H9 (cell line): ENCODE data around the gene MYO15A. TPM values are rescaled to one million over a fixed set of nuclear protein-coding genes. Genes with fewer than 3 reads are reported as not detected.
A peak's percentile ranks its signal among the peaks of the same experiment; 100 is the strongest.

ENCODE experiments used
- DNase-seq: peaks from one replicate; pipeline ENCODE4 v3.0.0-alpha.2; 2017
- H2AFZ ChIP-seq: one replicate; pipeline ENCODE4 v1.6.1; 2013; ENCODE audit warnings: mild to moderate bottlenecking, low read length, control low read depth, moderate library complexity
- H2AK5ac ChIP-seq: 2 replicates; pipeline ENCODE4 v1.6.1; 2013; ENCODE audit warnings: low read length, control low read depth, mixed read lengths; ENCODE audit not compliant: insufficient read length
- H2BK120ac ChIP-seq: one replicate; pipeline ENCODE4 v1.6.1; 2013; ENCODE audit warnings: low read depth, mild to moderate bottlenecking, low read length, control low read depth, inconsistent platforms; ENCODE audit not compliant: poor library complexity, severe bottlenecking
- H2BK12ac ChIP-seq: 2 replicates; pipeline ENCODE4 v1.6.1; 2013; ENCODE audit warnings: low read length, control low read depth, mixed read lengths, low read depth; ENCODE audit not compliant: insufficient read length
- H2BK15ac ChIP-seq: 2 replicates; pipeline ENCODE4 v1.6.1; 2013; ENCODE audit warnings: low read depth, low read length, control low read depth
- H2BK20ac ChIP-seq: one replicate; pipeline ENCODE4 v1.6.1; 2013; ENCODE audit warnings: low read depth, mild to moderate bottlenecking, low read length, control low read depth, inconsistent platforms; ENCODE audit not compliant: poor library complexity, severe bottlenecking
- H2BK5ac ChIP-seq: 2 replicates; pipeline ENCODE4 v1.6.1; 2013; ENCODE audit warnings: low read length, control low read depth, mixed read lengths; ENCODE audit not compliant: insufficient read length
- H3K14ac ChIP-seq: 2 replicates; pipeline ENCODE4 v1.6.1; 2013; ENCODE audit warnings: low read length, control low read depth; ENCODE audit not compliant: insufficient read depth
- H3K18ac ChIP-seq: 2 replicates; pipeline ENCODE4 v1.6.1; 2013; ENCODE audit warnings: low read depth, mild to moderate bottlenecking, mixed read lengths, low read length, control low read depth; ENCODE audit not compliant: insufficient read length
- H3K23ac ChIP-seq: 2 replicates; pipeline ENCODE4 v1.6.1; 2013; ENCODE audit warnings: low read length, control low read depth, mixed read lengths, low read depth; ENCODE audit not compliant: insufficient read length
- H3K23me2 ChIP-seq: 2 replicates; pipeline ENCODE4 v1.6.1; 2013; ENCODE audit warnings: low read depth, mild to moderate bottlenecking, mixed read lengths, low read length, control low read depth; ENCODE audit not compliant: insufficient read length, poor library complexity, severe bottlenecking
- H3K27ac ChIP-seq: 2 replicates; pipeline ENCODE4 v1.5.1; 2013; ENCODE audit warnings: low read length, control low read depth, mixed read lengths, low read depth; ENCODE audit not compliant: insufficient read length
- H3K27me3 ChIP-seq: 2 replicates; pipeline ENCODE4 v1.6.1; 2013; ENCODE audit warnings: low read length, control low read depth, inconsistent platforms; ENCODE audit not compliant: insufficient read depth
- H3K4ac ChIP-seq: 2 replicates; pipeline ENCODE4 v1.6.1; 2013; ENCODE audit warnings: low read depth, mild to moderate bottlenecking, control low read depth, inconsistent platforms, low read length, moderate library complexity
- H3K4me1 ChIP-seq: 2 replicates; pipeline ENCODE4 v1.6.1; 2013; ENCODE audit warnings: low read length, control low read depth, inconsistent platforms; ENCODE audit not compliant: insufficient read depth
- H3K4me2 ChIP-seq: 2 replicates; pipeline ENCODE4 v1.6.1; 2013; ENCODE audit warnings: low read length, control low read depth, mixed read lengths; ENCODE audit not compliant: insufficient read length, insufficient read depth
- H3K56ac ChIP-seq: 2 replicates; pipeline ENCODE4 v1.6.1; 2013; ENCODE audit warnings: low read depth, mild to moderate bottlenecking, mixed read lengths, low read length, control low read depth; ENCODE audit not compliant: insufficient read length
- H3K79me1 ChIP-seq: 2 replicates; pipeline ENCODE4 v1.6.1; 2013; ENCODE audit warnings: low read depth, mild to moderate bottlenecking, moderate library complexity, low read length, control low read depth, inconsistent platforms; ENCODE audit not compliant: insufficient read depth, poor library complexity, severe bottlenecking
- H3K79me2 ChIP-seq: 2 replicates; pipeline ENCODE4 v1.6.1; 2013; ENCODE audit warnings: low read length, control low read depth, inconsistent platforms; ENCODE audit not compliant: insufficient read depth
- H3K9ac ChIP-seq: 2 replicates; pipeline ENCODE4 v1.6.1; 2013; ENCODE audit warnings: low read length, control low read depth, mixed read lengths; ENCODE audit not compliant: insufficient read length; ENCODE audit errors: extremely low read depth
- H3K9me3 ChIP-seq: one replicate; pipeline ENCODE4 v1.6.1; 2013; ENCODE audit warnings: low read depth, low read length, inconsistent platforms; ENCODE audit not compliant: control insufficient read depth
- H3T11ph ChIP-seq: one replicate; pipeline ENCODE4 v1.6.1; 2013; ENCODE audit warnings: mild to moderate bottlenecking, low read length, control low read depth, inconsistent platforms
- H4K20me1 ChIP-seq: one replicate; pipeline ENCODE4 v1.6.1; 2013; ENCODE audit not compliant: control insufficient read depth, insufficient read length, insufficient read depth
- H4K5ac ChIP-seq: 2 replicates; pipeline ENCODE4 v1.6.1; 2013; ENCODE audit warnings: low read depth, mild to moderate bottlenecking, mixed read lengths, low read length, control low read depth; ENCODE audit not compliant: insufficient read length
- H4K8ac ChIP-seq: replicated peaks from 2 replicates; pipeline ENCODE4 v1.6.1; 2013; ENCODE audit warnings: low read length, control low read depth, mixed read lengths, low read depth; ENCODE audit not compliant: insufficient read length
- H4K91ac ChIP-seq: 2 replicates; pipeline ENCODE4 v1.6.1; 2013; ENCODE audit warnings: low read depth, mild to moderate bottlenecking, moderate library complexity, mixed read lengths, low read length, control low read depth; ENCODE audit not compliant: insufficient read length
- H3K27ac Mint-ChIP-seq, 3 experiments: 2 replicates in 2 of 3; 3 replicates in 1 of 3; pipeline ENCODE4 v1.8.0; 2020 to 2021; ENCODE audit warnings: mixed read lengths in 3 of 3, mild to moderate bottlenecking in 1 of 3, moderate library complexity in 1 of 3
- H3K27me3 Mint-ChIP-seq: 2 replicates; pipeline ENCODE4 v1.8.0; 2021; ENCODE audit warnings: low read depth, mild to moderate bottlenecking, moderate library complexity, mixed read lengths
- H3K36me3 Mint-ChIP-seq, 3 experiments: 2 replicates in 2 of 3; 3 replicates in 1 of 3; pipeline ENCODE4 v1.8.0; 2020 to 2021; ENCODE audit warnings: low read depth in 3 of 3, mixed read lengths in 3 of 3; ENCODE audit not compliant: insufficient read depth in 1 of 3
- H3K4me1 Mint-ChIP-seq, 2 experiments: 2 replicates each; pipeline ENCODE4 v1.8.0; 2020; ENCODE audit warnings: mixed read lengths in 2 of 2
- H3K4me3 Mint-ChIP-seq, 2 experiments: 2 replicates in 1 of 2; 3 replicates in 1 of 2; pipeline ENCODE4 v1.8.0; 2020 to 2021; ENCODE audit warnings: mild to moderate bottlenecking in 2 of 2, mixed read lengths in 2 of 2, moderate library complexity in 1 of 2
- H3K9me3 Mint-ChIP-seq, 2 experiments: 2 replicates in 1 of 2; 3 replicates in 1 of 2; pipeline ENCODE4 v1.8.0; 2020; ENCODE audit warnings: mild to moderate bottlenecking in 2 of 2, mixed read lengths in 2 of 2, moderate library complexity in 1 of 2
- WGBS: extraction: QIAGEN DNeasy Blood & Tissue Kit; methylation state at CpG from one replicate; pipeline ENCODE4 v1.1.7; 2013; ENCODE audit warnings: missing lambda C conversion rate, low lambda C conversion rate, mixed read lengths; ENCODE audit not compliant: insufficient read length; ENCODE audit errors: extremely low coverage; 5-methylcytosine and 5-hydroxymethylcytosine counted together
- total RNA-seq: library from RNA; stranded (reverse); gene quantifications from 2 replicates; pipeline ENCODE4 v1.2.1, GENCODE V29; 2021
- TF ChIP-seq, protein P1 (sequence below): fragments of 200-600 bp; sonication (generic); conservative IDR thresholded peaks from 3 replicates; pipeline ENCODE4 v1.8.0; 2021; ENCODE audit warnings: antibody characterized with exemption, mild to moderate bottlenecking

Gene MYO15A
- total RNA-seq, 1 experiment from 2014 or later: 2.5 TPM

GRCh38 chr17:18070861-18071340, 37.7 kb upstream of the MYO15A start:
- H3K56ac ChIP-seq: no peak overlapping the region
- no peak overlapping the region for H3K4me2 ChIP-seq
- no peak overlapping the region for H3K23ac ChIP-seq
- H2BK120ac ChIP-seq: no peak overlapping the region
- H3K9me3 Mint-ChIP-seq: no peaks in the 10 kb centered on the region
- no peak overlapping the region for H2BK15ac ChIP-seq
- no peaks in the 10 kb centered on the region for H3K79me1 ChIP-seq
- no peak overlapping the region for H3K4me3 Mint-ChIP-seq
- peaks cover 5% of the 10 kb centered on the region; the same call in 1 of the 2 replicates for H3K27me3 Mint-ChIP-seq
- no CpG with 5 or more reads among the region's 8 CpGs for WGBS
- H2BK12ac ChIP-seq: no peak overlapping the region
- H3K23me2 ChIP-seq: no peaks in the 10 kb centered on the region
- no peak overlapping the region for H2AK5ac ChIP-seq
- no peaks in the 10 kb centered on the region for H3K4me1 ChIP-seq
- H2AFZ ChIP-seq: peak overlapping the region; percentile 11
- no peak overlapping the region for H4K5ac ChIP-seq
- no peak overlapping the region for H3K9ac ChIP-seq
- no peaks in the 10 kb centered on the region for H4K20me1 ChIP-seq
- no peak overlapping the region for H2BK20ac ChIP-seq
- H3K36me3 Mint-ChIP-seq: no peaks in the 10 kb centered on the region; a peak in 1 of 7 replicates
- H3K27ac Mint-ChIP-seq: peak overlapping the region in 1 of 3 experiments; percentile 53; a peak in 1 of 7 replicates
- H3K4me1 Mint-ChIP-seq: peaks cover 4 to 5% of the 10 kb centered on the region in 2 experiments
- no peaks in the 10 kb centered on the region for H3K27me3 ChIP-seq
- no peak overlapping the region for H3T11ph ChIP-seq
- peak overlapping the region; percentile 5 for H3K14ac ChIP-seq
- no peak overlapping the region for H3K4ac ChIP-seq
- TF ChIP-seq, protein P1, sequence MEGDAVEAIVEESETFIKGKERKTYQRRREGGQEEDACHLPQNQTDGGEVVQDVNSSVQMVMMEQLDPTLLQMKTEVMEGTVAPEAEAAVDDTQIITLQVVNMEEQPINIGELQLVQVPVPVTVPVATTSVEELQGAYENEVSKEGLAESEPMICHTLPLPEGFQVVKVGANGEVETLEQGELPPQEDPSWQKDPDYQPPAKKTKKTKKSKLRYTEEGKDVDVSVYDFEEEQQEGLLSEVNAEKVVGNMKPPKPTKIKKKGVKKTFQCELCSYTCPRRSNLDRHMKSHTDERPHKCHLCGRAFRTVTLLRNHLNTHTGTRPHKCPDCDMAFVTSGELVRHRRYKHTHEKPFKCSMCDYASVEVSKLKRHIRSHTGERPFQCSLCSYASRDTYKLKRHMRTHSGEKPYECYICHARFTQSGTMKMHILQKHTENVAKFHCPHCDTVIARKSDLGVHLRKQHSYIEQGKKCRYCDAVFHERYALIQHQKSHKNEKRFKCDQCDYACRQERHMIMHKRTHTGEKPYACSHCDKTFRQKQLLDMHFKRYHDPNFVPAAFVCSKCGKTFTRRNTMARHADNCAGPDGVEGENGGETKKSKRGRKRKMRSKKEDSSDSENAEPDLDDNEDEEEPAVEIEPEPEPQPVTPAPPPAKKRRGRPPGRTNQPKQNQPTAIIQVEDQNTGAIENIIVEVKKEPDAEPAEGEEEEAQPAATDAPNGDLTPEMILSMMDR: no peak
- no peak overlapping the region for H4K8ac ChIP-seq
- H3K79me2 ChIP-seq: no peaks in the 10 kb centered on the region
- no peak overlapping the region for H4K91ac ChIP-seq
- H3K9me3 ChIP-seq: no peaks in the 10 kb centered on the region
- no peak overlapping the region for H3K27ac ChIP-seq
- H2BK5ac ChIP-seq: no peak overlapping the region
- H3K18ac ChIP-seq: peak overlapping the region; percentile 75
- DNase-seq: peak; percentile 48
